AG04450 (cell line): ENCODE results near the gene GALNT2. TPM values are rescaled to one million over a fixed set of nuclear protein-coding genes. Genes with fewer than 3 reads are reported as not detected.

ENCODE experiments used
- CTCF ChIA-PET: fragments of 300-600, 350-600 bp; formaldehyde crosslinking; extraction: SDS; loops from one replicate; lab custom pipeline; 2022; ENCODE audit warnings: antibody characterized with exemption, inconsistent platforms; lab: Charles Lee
- POLR2A ChIA-PET: fragments of 350-600 bp; formaldehyde crosslinking; extraction: SDS; loops from one replicate; lab custom pipeline; 2021; ENCODE audit warnings: antibody characterized with exemption, inconsistent platforms; lab: Yijun Ruan, JAX
- DNase-seq: peaks from one replicate; pipeline ENCODE4 v3.0.0-alpha.2; 2011; ENCODE audit warnings: low read depth, low spot score
- H3K27ac ChIP-seq: one replicate; pipeline ENCODE4 v1.5.1; 2012; ENCODE audit warnings: low read depth, low read length, control low read depth
- H3K27me3 ChIP-seq: one replicate; pipeline ENCODE4 v1.6.0; 2012; ENCODE audit warnings: low read length; ENCODE audit not compliant: control insufficient read depth, insufficient read depth
- H3K4me3 ChIP-seq: 2 replicates; pipeline ENCODE4 v1.5.1; 2011; ENCODE audit warnings: mild to moderate bottlenecking, low read depth, low read length, control low read depth
- H3K9me3 ChIP-seq: 2 replicates; pipeline ENCODE4 v1.5.1; 2012; ENCODE audit warnings: low read length; ENCODE audit not compliant: control insufficient read depth, insufficient read depth
- polyA plus RNA-seq: library from polyadenylated mRNA; depleted of rRNA; stranded (reverse); fragments of >200 nt; gene quantifications from 2 replicates; pipeline ENCODE4 v1.2.3, GENCODE V29; 2011
- TF ChIP-seq, protein P1 (sequence below): IDR thresholded peaks from 2 replicates; pipeline ENCODE4 v1.5.1; 2011; ENCODE audit warnings: low read depth, low read length, control low read depth, inconsistent platforms

The GALNT2 gene
- polyA plus RNA-seq, 1 experiment, result 121 TPM

DNA sequence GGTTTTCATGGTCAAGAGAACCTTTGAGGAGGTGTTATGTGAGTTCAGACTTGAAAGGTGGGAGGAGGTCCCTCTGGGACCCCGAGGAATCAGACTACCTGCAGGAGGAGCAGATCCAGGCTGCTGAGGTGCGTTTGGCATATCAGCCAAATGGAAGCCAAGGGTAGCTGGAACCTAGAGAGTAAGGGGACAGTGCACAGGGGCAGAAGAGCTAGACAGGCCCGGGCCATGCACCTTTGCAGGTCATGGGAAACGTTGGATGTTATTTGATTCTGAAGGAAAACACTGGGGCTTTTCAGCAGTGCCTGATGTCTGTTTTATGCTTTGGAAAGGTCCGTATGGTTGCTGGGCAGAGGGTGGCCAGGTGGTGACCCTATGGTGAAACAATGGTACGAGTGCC, 189.9 kb downstream of the GALNT2 start:
- TF ChIP-seq, protein P1, sequence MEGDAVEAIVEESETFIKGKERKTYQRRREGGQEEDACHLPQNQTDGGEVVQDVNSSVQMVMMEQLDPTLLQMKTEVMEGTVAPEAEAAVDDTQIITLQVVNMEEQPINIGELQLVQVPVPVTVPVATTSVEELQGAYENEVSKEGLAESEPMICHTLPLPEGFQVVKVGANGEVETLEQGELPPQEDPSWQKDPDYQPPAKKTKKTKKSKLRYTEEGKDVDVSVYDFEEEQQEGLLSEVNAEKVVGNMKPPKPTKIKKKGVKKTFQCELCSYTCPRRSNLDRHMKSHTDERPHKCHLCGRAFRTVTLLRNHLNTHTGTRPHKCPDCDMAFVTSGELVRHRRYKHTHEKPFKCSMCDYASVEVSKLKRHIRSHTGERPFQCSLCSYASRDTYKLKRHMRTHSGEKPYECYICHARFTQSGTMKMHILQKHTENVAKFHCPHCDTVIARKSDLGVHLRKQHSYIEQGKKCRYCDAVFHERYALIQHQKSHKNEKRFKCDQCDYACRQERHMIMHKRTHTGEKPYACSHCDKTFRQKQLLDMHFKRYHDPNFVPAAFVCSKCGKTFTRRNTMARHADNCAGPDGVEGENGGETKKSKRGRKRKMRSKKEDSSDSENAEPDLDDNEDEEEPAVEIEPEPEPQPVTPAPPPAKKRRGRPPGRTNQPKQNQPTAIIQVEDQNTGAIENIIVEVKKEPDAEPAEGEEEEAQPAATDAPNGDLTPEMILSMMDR, result no peak

DNA sequence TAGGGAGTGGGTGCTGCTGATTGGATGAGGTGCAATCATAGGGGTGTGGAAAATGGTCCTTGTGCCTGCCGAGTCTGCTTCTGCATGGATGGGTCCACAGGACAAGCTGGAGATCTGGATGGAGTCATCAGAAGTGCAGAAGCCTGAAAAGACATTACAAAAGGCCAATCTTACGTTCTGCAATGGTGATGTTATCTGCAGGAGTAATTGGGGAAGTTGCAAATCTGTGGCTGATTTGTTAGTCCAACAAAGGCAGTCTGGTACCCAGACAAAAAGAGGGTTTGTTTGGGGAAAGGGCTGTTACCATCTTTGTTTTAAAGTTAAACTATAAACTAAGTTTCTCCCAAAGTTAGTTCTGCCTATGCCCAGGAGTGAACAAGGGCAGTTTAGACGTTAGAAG, 192.6 kb downstream of the GALNT2 start:
- H3K9me3 ChIP-seq, result no peaks in the 10 kb centered on the region
- CTCF ChIA-PET, result no interaction called here
- no peak for DNase-seq
- H3K4me3 ChIP-seq, result no peak overlapping the region
- TF ChIP-seq, protein P1, result no peak
- H3K27ac ChIP-seq, result no peak overlapping the region
- no peaks in the 10 kb centered on the region for H3K27me3 ChIP-seq
- POLR2A ChIA-PET, result no interaction called here

More for the DNA sequence above, 189.9 kb downstream of the GALNT2 start:
- POLR2A ChIA-PET, result no interaction called here
- CTCF ChIA-PET, result no interaction called here
- Histone ChIP-seq H3K27me3 (no peaks in the 10 kb centered on the region), H3K9me3 (no peaks in the 10 kb centered on the region), H3K27ac (no peak overlapping the region), H3K4me3 (no peak overlapping the region)
- DNase-seq, result no peak

- Histone ChIP-seq H3K9me3 (no peaks in the 10 kb centered on the region), H3K4me3 (no peak overlapping the region), H3K27ac (no peak overlapping the region), H3K27me3 (no peaks in the 10 kb centered on the region)
- ChIA-PET POLR2A (no interaction called here), CTCF (interaction anchor here (0.6 kb wide), 1 partner anchor 702 kb away, joined by 3 read pairs; the partner anchor contains the start of gene ABCB10)
- DNase-seq, result no peak
- TF ChIP-seq, protein P1, result no peak
Observed at GRCh38 chr1:230260831-230261230, 193.8 kb downstream of the GALNT2 start.

DNA sequence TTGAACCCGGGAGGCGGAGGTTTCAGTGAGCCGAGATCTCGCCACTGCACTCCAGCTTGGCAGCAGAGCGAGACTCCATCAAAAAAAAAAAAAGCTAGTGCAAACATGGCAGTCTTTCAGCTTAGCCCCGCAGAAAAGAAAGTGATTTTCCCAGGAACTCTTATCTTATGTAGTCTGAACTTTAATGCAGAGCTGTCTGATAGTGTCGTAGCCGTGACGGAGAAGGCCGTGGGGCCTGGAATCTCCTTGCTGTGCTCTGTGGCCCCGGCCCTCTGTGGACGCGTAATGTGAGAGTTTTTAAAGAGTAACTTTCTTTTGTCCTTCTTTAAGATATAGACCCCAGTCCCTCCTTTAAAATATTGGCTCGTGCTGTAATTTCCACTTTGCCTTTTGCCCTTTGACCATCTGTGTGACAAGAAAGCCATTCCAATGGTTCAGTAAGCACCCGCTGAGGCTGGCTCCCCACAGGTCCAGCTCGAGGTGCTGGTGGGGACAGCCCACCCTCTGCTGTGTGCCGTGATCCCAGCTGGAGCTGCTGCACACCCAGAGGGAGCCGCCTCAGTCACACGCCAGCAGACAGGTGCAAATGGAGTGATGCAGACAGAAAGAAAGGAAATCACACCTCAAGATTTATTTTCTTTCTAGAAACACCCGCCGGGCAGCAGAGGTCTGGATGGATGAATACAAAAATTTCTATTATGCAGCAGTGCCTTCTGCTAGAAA, 195.1 kb downstream of the GALNT2 start:
- ChIA-PET POLR2A (no interaction called here), CTCF (interaction anchor here (1.2 kb wide), 1 partner anchor 551 kb away, joined by 3 read pairs; no protein-coding TSS in a partner anchor)
- H3K4me3 ChIP-seq, result no peak overlapping the region
- no peak for DNase-seq
- no peaks in the 10 kb centered on the region for H3K27me3 ChIP-seq
- H3K9me3 ChIP-seq, result no peaks in the 10 kb centered on the region
- TF ChIP-seq, protein P1, result no peak
- no peak overlapping the region for H3K27ac ChIP-seq

DNA sequence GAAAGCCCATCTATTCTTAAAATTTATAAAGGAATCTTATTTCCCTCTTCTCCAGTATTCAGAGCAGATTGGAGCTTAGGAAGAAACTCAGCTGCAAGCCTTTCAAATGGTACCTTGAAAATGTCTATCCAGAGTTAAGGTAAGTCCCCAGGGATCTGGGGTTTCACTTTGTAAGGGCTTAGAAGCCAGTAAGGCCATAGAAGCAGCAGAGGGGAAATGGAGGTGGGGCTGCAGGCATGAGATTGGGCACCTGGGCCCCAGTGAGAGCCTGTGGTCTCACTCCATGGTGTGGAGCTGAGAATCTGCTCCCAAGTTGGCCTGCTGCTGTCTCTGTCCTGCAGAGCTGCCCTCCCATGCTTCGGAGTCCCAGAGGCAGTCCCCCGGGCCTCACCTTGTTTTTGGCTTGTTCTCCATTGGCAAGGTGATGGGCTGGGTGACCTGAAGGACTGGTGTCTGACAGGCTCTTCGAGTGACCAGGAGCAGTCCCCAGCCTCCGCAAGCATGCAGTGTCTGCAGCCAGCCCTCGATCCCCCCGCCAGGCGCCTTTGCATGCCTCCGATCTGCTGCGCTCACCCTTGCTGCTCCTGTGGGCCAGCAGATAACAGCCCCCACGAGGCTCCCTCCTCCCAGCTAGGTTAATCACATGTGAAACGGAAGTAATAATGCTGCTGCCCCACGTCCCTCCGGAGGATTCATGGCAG, 196.0 kb downstream of the GALNT2 start:
- TF ChIP-seq, protein P1, result no peak
- no peak overlapping the region for H3K27ac ChIP-seq
- H3K4me3 ChIP-seq, result no peak overlapping the region
- ChIA-PET CTCF (interaction anchor here (1.2 kb wide), 1 partner anchor 551 kb away, joined by 3 read pairs; no protein-coding TSS in a partner anchor), POLR2A (no interaction called here)
- no peaks in the 10 kb centered on the region for H3K9me3 ChIP-seq
- DNase-seq, result no peak
- H3K27me3 ChIP-seq, result no peaks in the 10 kb centered on the region
